OCI-LY3 (cell line): Measurements from ENCODE around the gene ZNF518A.

ENCODE experiments used
- H2AFZ ChIP-seq: fragments of 200-600, 300-600 bp; shearing (Covaris generic); 2 replicates; pipeline ENCODE4 v1.6.0; 2014; ENCODE audit warnings: antibody characterized with exemption, low read depth, low read length
- H3K27ac ChIP-seq: fragments of 200-600, 300-600 bp; sonication (generic); 2 replicates; pipeline ENCODE4 v1.5.1; 2014; ENCODE audit warnings: mild to moderate bottlenecking, low read length, moderate library complexity, mixed read lengths
- H3K27me3 ChIP-seq: fragments of 200-600, 300-600 bp; sonication (generic); 2 replicates; pipeline ENCODE4 v1.6.1; 2014; ENCODE audit warnings: low read depth, low read length, mixed read lengths
- H3K36me3 ChIP-seq: fragments of 200-600, 300-600 bp; sonication (generic); replicated peaks from 2 replicates; pipeline ENCODE3; 2014; ENCODE audit warnings: low read depth, low read length, mixed read lengths
- H3K4me1 ChIP-seq: fragments of 300-600, 200-600 bp; sonication (generic); 2 replicates; pipeline ENCODE4 v1.6.1; 2014; ENCODE audit warnings: low read length, mixed read lengths
- H3K4me2 ChIP-seq: fragments of 200-600, 300-600 bp; sonication (generic); 2 replicates; pipeline ENCODE4 v1.6.1; 2014; ENCODE audit warnings: low read length, mixed read lengths
- H3K4me3 ChIP-seq: fragments of 300-600, 200-600 bp; sonication (generic); 2 replicates; pipeline ENCODE4 v1.5.1; 2014; ENCODE audit warnings: antibody characterized with exemption, mild to moderate bottlenecking, low read length, moderate library complexity
- H3K79me2 ChIP-seq: fragments of 300-600, 200-600 bp; shearing (Covaris generic); 2 replicates; pipeline ENCODE4 v1.6.1; 2014; ENCODE audit warnings: mild to moderate bottlenecking, low read length, mixed read lengths
- H3K9ac ChIP-seq: fragments of 300-600, 200-600 bp; shearing (Covaris generic); 2 replicates; pipeline ENCODE4 v1.6.0; 2014; ENCODE audit warnings: mild to moderate bottlenecking, low read length, moderate library complexity
- H3K9me3 ChIP-seq: fragments of 200-600, 300-600 bp; shearing (Covaris generic); 2 replicates; pipeline ENCODE4 v1.6.1; 2014; ENCODE audit warnings: low read length, mixed read lengths; ENCODE audit not compliant: insufficient read depth
- H4K20me1 ChIP-seq: fragments of 200-600, 300-600 bp; sonication (generic); 2 replicates; pipeline ENCODE4 v1.6.1; 2016; ENCODE audit warnings: low read length, mixed read lengths; ENCODE audit not compliant: insufficient read depth
- CTCF ChIP-seq: fragments of 200-600, 300-600 bp; sonication (generic); IDR thresholded peaks from 2 replicates; pipeline ENCODE4 v1.5.1; 2014; ENCODE audit warnings: antibody characterized with exemption, low read length, low read depth
- EZH2phosphoT487 ChIP-seq: fragments of 200-600 bp; shearing (Covaris generic); IDR thresholded peaks from 2 replicates; pipeline ENCODE4 v1.6.1; 2018; ENCODE audit warnings: antibody characterized with exemption, mixed run types, low read depth

The ZNF518A gene

DNA sequence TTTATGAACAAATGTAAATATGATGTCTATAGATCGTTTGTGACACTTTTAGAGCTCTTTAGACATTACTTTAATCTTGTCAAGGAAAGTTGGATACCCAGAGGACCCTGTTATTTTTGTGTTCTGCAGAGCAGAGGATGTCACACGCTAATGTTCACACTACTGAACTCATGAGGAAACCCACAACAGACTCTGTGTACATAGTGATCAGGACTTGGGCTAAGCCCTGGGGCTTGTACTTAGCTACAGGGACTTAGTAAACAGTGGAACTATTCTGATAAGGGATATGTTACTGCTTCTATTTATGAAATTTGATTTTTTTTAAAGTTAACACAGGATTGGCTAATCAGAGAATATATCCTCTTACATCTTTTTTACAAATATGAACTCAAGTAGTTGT, 36.1 kb upstream of the ZNF518A start:
- no peak overlapping the region for H2AFZ ChIP-seq

DNA sequence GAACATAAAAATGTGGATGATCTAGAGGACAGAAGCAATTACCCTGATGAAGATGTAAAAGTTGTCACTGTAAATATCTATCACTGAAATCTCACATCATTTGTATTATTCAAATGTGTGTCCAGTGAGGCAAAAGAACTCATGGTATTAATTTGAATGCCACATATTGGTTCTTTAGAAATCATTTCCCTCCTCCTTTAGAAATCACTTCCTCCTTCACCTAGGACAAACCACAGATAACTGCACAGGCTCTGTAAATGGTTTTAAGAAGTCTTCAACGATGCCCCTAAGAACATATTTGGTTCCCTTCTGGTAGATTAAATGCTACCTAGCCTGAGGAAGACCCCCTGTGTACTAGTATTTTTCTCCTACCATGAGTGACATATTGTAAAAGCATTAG, 33.1 kb upstream of the ZNF518A start:
- H4K20me1 ChIP-seq: no peaks in the 10 kb centered on the region
- H3K9me3 ChIP-seq: no peaks in the 10 kb centered on the region
- H3K79me2 ChIP-seq: no peaks in the 10 kb centered on the region
- H2AFZ ChIP-seq: no peak overlapping the region
- H3K36me3 ChIP-seq: no peaks in the 10 kb centered on the region
- no peak overlapping the region for H3K4me2 ChIP-seq
- no peak for TF ChIP-seq CTCF
- no peak for TF ChIP-seq EZH2phosphoT487
- no peak overlapping the region for H3K27ac ChIP-seq
- H3K4me1 ChIP-seq: 0 out of 2 replicates have a peak, but pooled peaks cover 3% of the 10 kb centered on the region
- H3K9ac ChIP-seq: no peak overlapping the region
- H3K27me3 ChIP-seq: no peaks in the 10 kb centered on the region
- H3K4me3 ChIP-seq: no peak overlapping the region

More for the DNA sequence above, 36.1 kb upstream of the ZNF518A start:
- H3K4me1 ChIP-seq: peaks cover 9% of the 10 kb centered on the region
- no peak overlapping the region for H3K4me2 ChIP-seq
- H3K27me3 ChIP-seq: no peaks in the 10 kb centered on the region
- H3K79me2 ChIP-seq: no peaks in the 10 kb centered on the region
- H3K9ac ChIP-seq: no peak overlapping the region
- no peak overlapping the region for H3K4me3 ChIP-seq
- H3K36me3 ChIP-seq: no peaks in the 10 kb centered on the region
- H3K9me3 ChIP-seq: no peaks in the 10 kb centered on the region
- H4K20me1 ChIP-seq: no peaks in the 10 kb centered on the region
- H3K27ac ChIP-seq: no peak overlapping the region
- no peak for TF ChIP-seq EZH2phosphoT487
- no peak for TF ChIP-seq CTCF

GRCh38 chr10:96097865-96098264, 32.2 kb upstream of the ZNF518A start:
- Histone ChIP-seq H3K4me2 (no peak overlapping the region), H3K4me3 (no peak overlapping the region), H3K4me1 (0 out of 2 replicates have a peak, but pooled peaks cover 3% of the 10 kb centered on the region), H4K20me1 (no peaks in the 10 kb centered on the region), H3K9me3 (no peaks in the 10 kb centered on the region), H3K79me2 (no peaks in the 10 kb centered on the region), H2AFZ (no peak overlapping the region), H3K36me3 (no peaks in the 10 kb centered on the region), H3K27me3 (no peaks in the 10 kb centered on the region), H3K27ac (no peak overlapping the region), H3K9ac (no peak overlapping the region)
- TF ChIP-seq EZH2phosphoT487 (no peak), CTCF (no peak)

GRCh38 chr10:96107623-96108038, 22.5 kb upstream of the ZNF518A start:
- H2AFZ ChIP-seq: no peak overlapping the region
- TF ChIP-seq EZH2phosphoT487: no peak
- no peak for TF ChIP-seq CTCF
- no peaks in the 10 kb centered on the region for H3K9me3 ChIP-seq
- no peak overlapping the region for H3K9ac ChIP-seq
- no peak overlapping the region for H3K27ac ChIP-seq
- no peaks in the 10 kb centered on the region for H4K20me1 ChIP-seq
- H3K79me2 ChIP-seq: no peaks in the 10 kb centered on the region
- 0 out of 2 replicates have a peak, but pooled peaks cover 7% of the 10 kb centered on the region for H3K27me3 ChIP-seq
- no peak overlapping the region for H3K4me2 ChIP-seq
- no peaks in the 10 kb centered on the region for H3K4me1 ChIP-seq
- H3K4me3 ChIP-seq: no peak overlapping the region
- no peaks in the 10 kb centered on the region for H3K36me3 ChIP-seq
